Subcutaneous abdominal adipose tissue (tissue), 5 donors: ENCODE data around the gene TRUB2.

ENCODE experiments used
- H3K27ac ChIP-seq: one replicate; pipeline ENCODE4 v1.7.0; 2013; ENCODE audit warnings: low read depth, mild to moderate bottlenecking, inconsistent platforms, low read length, moderate library complexity
- H3K27me3 ChIP-seq, 5 donors: one replicate each; pipeline ENCODE4 v1.7.0; 2013; ENCODE audit warnings: low read length in 5 of 5, inconsistent platforms in 1 of 5; ENCODE audit not compliant: control insufficient read depth in 5 of 5, insufficient read depth in 4 of 5
- H3K36me3 ChIP-seq, 5 donors: one replicate each; pipeline ENCODE4 v1.7.0; 2013; ENCODE audit warnings: low read length in 5 of 5; ENCODE audit not compliant: control insufficient read depth in 5 of 5, insufficient read depth in 5 of 5
- H3K4me1 ChIP-seq, 5 donors: one replicate each; pipeline ENCODE4 v1.7.0; 2013; ENCODE audit warnings: low read length in 5 of 5, mild to moderate bottlenecking in 3 of 5, moderate library complexity in 1 of 5; ENCODE audit not compliant: control insufficient read depth in 5 of 5, insufficient read depth in 5 of 5
- H3K4me3 ChIP-seq, 5 donors: one replicate each; pipeline ENCODE4 v1.7.0; 2013; ENCODE audit warnings: low read length in 5 of 5, low read depth in 1 of 5
- H3K9ac ChIP-seq, 5 donors: one replicate each; pipeline ENCODE4 v1.7.0; 2013; ENCODE audit warnings: low read length in 5 of 5, mild to moderate bottlenecking in 4 of 5, moderate library complexity in 3 of 5
- H3K9me3 ChIP-seq, 5 donors: one replicate each; pipeline ENCODE4 v1.7.0; 2013; ENCODE audit warnings: low read length in 5 of 5; ENCODE audit not compliant: control insufficient read depth in 5 of 5
- donor health status: healthy.
- donor health status: healthy.
- donor health status: healthy.
- donor health status: healthy.
- donor health status: healthy.

The TRUB2 gene

GRCh38 chr9:128325629-128326028 lies 3.4 kb upstream of the TRUB2 start:
- peaks cover 0 to 45% (median 29%) of the 10 kb centered on the region in 5 donors for H3K36me3 ChIP-seq

GRCh38 chr9:128324401-128324800 lies 2.2 kb upstream of the TRUB2 start:
- no peak overlapping the region for H3K9ac ChIP-seq
- no peak overlapping the region for H3K27ac ChIP-seq
- H3K27me3 ChIP-seq: no peaks in the 10 kb centered on the region
- no peak overlapping the region for H3K4me3 ChIP-seq
- H3K4me1 ChIP-seq: peaks cover 3 to 26% (median 25%) of the 10 kb centered on the region in 5 donors
- H3K9me3 ChIP-seq: no peaks in the 10 kb centered on the region
- H3K36me3 ChIP-seq: peaks cover 0 to 41% (median 29%) of the 10 kb centered on the region in 5 donors

More at GRCh38 chr9:128325629-128326028, 3.4 kb upstream of the TRUB2 start:
- Histone ChIP-seq H3K9ac (no peak overlapping the region), H3K4me1 (peaks cover 3 to 26% (median 25%) of the 10 kb centered on the region in 5 donors), H3K9me3 (no peaks in the 10 kb centered on the region), H3K27me3 (no peaks in the 10 kb centered on the region), H3K27ac (no peak overlapping the region), H3K4me3 (no peak overlapping the region)

GRCh38 chr9:128323791-128324190 lies 1.5 kb upstream of the TRUB2 start:
- Histone ChIP-seq H3K9ac (peak overlapping the region in 3 of 5 donors; percentile 77 to 88 (median 80)), H3K36me3 (peaks cover 0 to 38% (median 26%) of the 10 kb centered on the region in 5 donors), H3K4me1 (peaks cover 3 to 26% (median 25%) of the 10 kb centered on the region in 5 donors), H3K27me3 (no peaks in the 10 kb centered on the region), H3K9me3 (no peaks in the 10 kb centered on the region), H3K4me3 (peak overlapping the region; percentile 75 to 95 (median 88)), H3K27ac (no peak overlapping the region)

GRCh38 chr9:128323212-128323730 lies 1.0 kb upstream of the TRUB2 start:
- Histone ChIP-seq H3K36me3 (peaks cover 0 to 32% (median 21%) of the 10 kb centered on the region in 5 donors), H3K9ac (peak overlapping the region; percentile 43 to 89 (median 80)), H3K9me3 (no peaks in the 10 kb centered on the region), H3K4me1 (peaks cover 3 to 26% (median 25%) of the 10 kb centered on the region in 5 donors), H3K27ac (peak overlapping the region; percentile 85), H3K27me3 (no peaks in the 10 kb centered on the region), H3K4me3 (peak overlapping the region; percentile 75 to 95 (median 88))

- Histone ChIP-seq H3K27ac (peak overlapping the region; percentile 85), H3K4me3 (peak overlapping the region; percentile 84 to 99 (median 91)), H3K4me1 (peaks cover 3 to 26% (median 25%) of the 10 kb centered on the region in 5 donors), H3K9ac (peak overlapping the region; percentile 23 to 89 (median 80)), H3K36me3 (peaks cover 4 to 30% (median 21%) of the 10 kb centered on the region in 5 donors), H3K27me3 (no peaks in the 10 kb centered on the region), H3K9me3 (no peaks in the 10 kb centered on the region)
These were observed 306 bp downstream of the TRUB2 start for GRCh38 chr9:128321879-128322403.

GRCh38 chr9:128321343-128321742 lies 904 bp downstream of the TRUB2 start:
- Histone ChIP-seq H3K9ac (peak overlapping the region in 1 of 5 donors; percentile 88), H3K36me3 (peaks cover 4 to 32% (median 26%) of the 10 kb centered on the region in 5 donors), H3K27me3 (no peaks in the 10 kb centered on the region), H3K9me3 (no peaks in the 10 kb centered on the region), H3K4me1 (peaks cover 3 to 26% (median 25%) of the 10 kb centered on the region in 5 donors), H3K27ac (no peak overlapping the region), H3K4me3 (peak overlapping the region in 3 of 5 donors; percentile 91 to 99 (median 95))

- Histone ChIP-seq H3K9ac (no peak overlapping the region), H3K36me3 (peaks cover 4 to 45% (median 35%) of the 10 kb centered on the region in 5 donors), H3K27ac (no peak overlapping the region), H3K4me1 (peaks cover 0 to 11% (median 11%) of the 10 kb centered on the region in 5 donors), H3K27me3 (no peaks in the 10 kb centered on the region), H3K9me3 (no peaks in the 10 kb centered on the region), H3K4me3 (no peak overlapping the region)
These were observed 4.6 kb downstream of the TRUB2 start for GRCh38 chr9:128317629-128318028.

- Histone ChIP-seq H3K4me1 (peaks cover 0 to 4% (median 3%) of the 10 kb centered on the region in 5 donors), H3K4me3 (no peak overlapping the region), H3K36me3 (peaks cover 4 to 47% (median 36%) of the 10 kb centered on the region in 5 donors), H3K9me3 (no peaks in the 10 kb centered on the region), H3K27me3 (no peaks in the 10 kb centered on the region), H3K27ac (no peak overlapping the region), H3K9ac (no peak overlapping the region)
These were observed 5.8 kb downstream of the TRUB2 start for GRCh38 chr9:128316421-128316820.

- no peak overlapping the region for H3K27ac ChIP-seq
- H3K4me3 ChIP-seq: no peak overlapping the region
- peaks cover 4 to 64% (median 54%) of the 10 kb centered on the region in 5 donors for H3K36me3 ChIP-seq
These were observed 7.5 kb downstream of the TRUB2 start for GRCh38 chr9:128314697-128315096.

GRCh38 chr9:128310461-128310860 lies 11.8 kb downstream of the TRUB2 start:
- H3K4me1 ChIP-seq: no peaks in the 10 kb centered on the region
- H3K4me3 ChIP-seq: no peak overlapping the region
- H3K9me3 ChIP-seq: no peaks in the 10 kb centered on the region
- peaks cover 0 to 57% (median 44%) of the 10 kb centered on the region in 5 donors for H3K36me3 ChIP-seq
- no peaks in the 10 kb centered on the region for H3K27me3 ChIP-seq
- no peak overlapping the region for H3K27ac ChIP-seq
- no peak overlapping the region for H3K9ac ChIP-seq

More at GRCh38 chr9:128314697-128315096, 7.5 kb downstream of the TRUB2 start:
- Histone ChIP-seq H3K9ac (no peak overlapping the region), H3K9me3 (no peaks in the 10 kb centered on the region), H3K4me1 (no peaks in the 10 kb centered on the region), H3K27me3 (no peaks in the 10 kb centered on the region)
